Mucosa of gallbladder (tissue), 1 donor: Measurements from ENCODE around the gene SUN2. TPM values are rescaled to one million over a fixed set of nuclear protein-coding genes. Genes with fewer than 3 reads are reported as not detected.

Experiments
- DNase-seq: peaks from one replicate; pipeline ENCODE4 v3.0.0-alpha.2; 2020; ENCODE audit warnings: low spot score
- total RNA-seq: library from RNA; stranded (reverse); gene quantifications from one replicate; pipeline ENCODE4 v1.2.1, GENCODE V29; 2021
- donor health status: DM: no; HTN: no; CAD: no.

SUN2 gene
- total RNA-seq, 1 donor from 2014 or later, result 129 TPM

DNA sequence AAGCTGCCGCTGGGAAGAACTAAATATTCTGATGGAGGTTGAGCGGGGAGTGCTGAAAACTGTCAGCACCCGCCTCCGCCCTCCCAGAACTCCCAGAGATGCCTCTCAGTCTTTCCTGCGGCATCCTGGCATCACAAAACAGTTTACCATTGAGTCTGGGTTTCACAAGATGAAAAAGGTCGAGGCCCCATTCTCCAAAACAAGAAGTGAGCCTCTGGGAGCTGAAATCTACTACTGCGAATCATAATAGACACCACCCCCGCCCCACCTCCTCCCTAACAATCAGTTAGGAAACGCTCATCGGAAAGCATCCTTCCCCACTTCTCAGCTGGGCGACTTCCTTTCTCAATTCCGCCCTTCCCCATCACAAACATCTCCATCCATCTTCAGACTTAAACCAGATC lies 1.0 kb downstream of the SUN2 start:
- peak; percentile 32 for DNase-seq

DNA sequence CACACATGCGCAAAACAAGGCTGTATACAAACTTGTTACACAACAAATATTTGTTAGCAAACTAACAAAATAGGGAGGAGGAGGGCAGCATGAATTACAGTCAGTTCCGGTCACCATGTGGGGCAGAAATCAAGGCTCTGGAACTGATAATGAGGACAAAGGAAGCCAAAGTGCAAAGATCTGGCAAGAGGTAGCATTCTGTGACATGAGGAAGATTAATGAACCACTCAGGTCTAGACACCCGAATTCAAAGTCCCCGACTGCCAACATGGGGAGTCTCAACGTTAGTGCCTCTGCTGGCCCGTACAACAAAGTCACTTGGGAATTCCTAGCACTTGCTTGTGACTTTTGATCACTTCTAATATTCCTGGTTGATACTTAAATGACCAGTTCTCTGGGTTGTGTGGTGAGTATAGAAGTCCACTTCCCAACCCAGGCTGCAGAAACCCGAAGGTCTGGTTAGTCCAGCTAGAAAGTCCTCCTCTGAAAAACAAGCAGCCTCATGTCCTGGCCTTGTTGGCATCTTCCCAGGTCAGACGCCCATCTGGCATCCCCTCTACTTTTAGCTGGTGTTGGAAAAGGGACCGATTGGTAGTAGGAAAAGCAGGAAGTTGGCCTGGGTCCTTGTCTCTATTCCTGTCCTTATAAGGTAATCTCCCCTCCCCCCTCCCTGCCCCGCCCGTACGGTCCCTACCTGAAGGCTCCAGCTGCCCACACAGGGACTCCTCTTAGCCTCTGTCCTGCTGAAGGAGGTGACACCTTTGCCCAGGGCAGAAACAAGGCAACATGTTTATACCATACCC lies 1.6 kb downstream of the SUN2 start:
- peak; percentile 73 for DNase-seq

DNA sequence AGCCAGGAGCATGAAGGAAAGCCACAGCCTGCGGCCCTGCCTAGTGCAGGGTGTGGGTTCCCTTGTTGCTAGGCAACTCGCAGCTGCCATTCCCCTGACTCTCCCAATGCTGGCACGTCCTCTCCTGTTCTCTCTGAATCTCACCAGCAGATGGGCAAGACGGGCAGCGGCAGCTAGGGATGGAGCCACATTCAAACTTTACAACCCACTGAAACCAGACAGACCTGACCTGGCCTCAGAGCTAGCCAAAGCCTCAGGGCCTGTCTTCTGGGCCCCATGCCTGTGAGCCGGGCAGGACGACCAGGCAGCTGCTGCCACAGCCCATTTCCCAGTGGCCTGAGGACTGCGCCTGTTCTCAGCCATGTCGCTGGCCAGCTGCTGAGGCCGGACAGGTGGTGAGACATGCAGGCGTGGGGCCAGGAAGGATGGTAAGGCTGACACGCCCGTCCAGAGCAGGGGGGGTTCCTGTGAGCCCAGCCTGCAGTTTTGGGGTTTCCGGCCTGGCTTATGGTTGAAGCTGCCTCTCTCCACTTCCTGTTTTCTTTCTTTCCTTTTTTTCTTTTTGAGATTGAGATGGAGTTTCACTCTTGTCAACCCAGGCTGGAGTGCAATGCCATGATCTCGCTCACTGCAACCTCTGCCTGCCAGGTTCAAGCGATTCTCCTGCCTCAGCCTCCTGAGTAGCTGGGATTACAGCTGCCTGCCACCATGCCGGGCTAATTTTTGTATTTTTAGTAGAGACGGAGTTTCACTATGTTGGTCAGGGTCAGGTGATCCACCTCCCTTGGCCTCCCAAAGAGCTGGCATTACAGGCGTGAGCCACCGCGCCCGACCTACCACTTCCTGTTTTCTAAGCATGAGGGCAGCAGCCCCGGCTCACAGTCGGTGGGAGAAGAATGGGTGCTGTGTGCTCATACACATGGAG lies 4.1 kb downstream of the SUN2 start:
- peak; percentile 40 for DNase-seq

DNA sequence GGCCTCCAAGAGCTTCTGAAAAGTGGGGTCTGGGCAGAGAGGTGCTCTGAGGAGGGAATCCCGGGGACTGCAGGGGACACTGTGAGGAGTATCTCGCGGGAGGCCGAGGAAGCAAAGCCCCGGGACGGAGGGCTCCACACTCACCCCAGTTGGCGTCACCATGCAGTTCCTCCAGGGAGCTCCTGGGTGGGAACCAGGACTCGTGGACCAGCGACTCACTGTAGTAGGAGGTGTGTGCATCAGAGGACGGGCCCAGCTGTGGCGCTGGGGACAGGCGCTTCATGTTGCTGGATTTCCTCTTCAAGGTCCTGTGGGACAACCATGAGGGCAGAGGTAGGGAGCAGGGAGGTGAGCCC lies 4.8 kb downstream of the SUN2 start:
- DNase-seq, result no peak

- no peak for DNase-seq
Measured at GRCh38 chr22:38750638-38751037, 5.2 kb downstream of the SUN2 start.

GRCh38 chr22:38750104-38750503 lies 5.7 kb downstream of the SUN2 start:
- DNase-seq, result no peak

DNA sequence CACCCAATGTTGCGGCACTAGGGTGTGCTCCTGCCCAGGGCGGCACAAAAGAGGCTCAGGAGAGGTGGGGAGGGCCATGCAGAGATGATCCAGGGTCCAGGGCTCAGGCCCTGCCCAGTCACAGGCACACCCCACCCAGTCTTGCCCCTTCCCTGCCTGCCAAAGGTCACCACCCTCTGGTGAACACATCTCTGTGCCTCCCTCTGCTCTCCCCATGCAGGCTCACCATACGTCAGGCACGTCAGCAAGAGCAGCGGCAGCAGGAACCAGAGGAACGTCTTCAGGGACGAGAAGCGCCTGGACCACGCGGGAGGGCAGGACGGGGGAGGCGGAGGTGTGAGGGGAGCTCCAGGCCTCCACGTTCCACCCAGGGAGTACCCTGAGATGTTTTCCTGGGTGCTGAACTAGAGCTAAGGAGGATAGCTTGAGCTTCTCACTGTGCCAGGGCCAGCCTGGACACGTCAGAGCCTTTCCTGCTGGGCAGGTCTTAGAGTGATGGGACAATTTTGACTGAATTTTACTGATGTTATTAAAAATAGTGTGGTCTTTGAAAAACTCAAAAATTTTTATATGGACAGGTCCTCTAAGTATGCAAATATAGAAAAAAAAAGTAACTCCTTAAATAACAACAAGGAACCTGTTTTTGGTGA lies 7.2 kb downstream of the SUN2 start:
- no peak for DNase-seq

- no peak for DNase-seq
Measured at GRCh38 chr22:38745676-38746460, 9.9 kb downstream of the SUN2 start.

DNA sequence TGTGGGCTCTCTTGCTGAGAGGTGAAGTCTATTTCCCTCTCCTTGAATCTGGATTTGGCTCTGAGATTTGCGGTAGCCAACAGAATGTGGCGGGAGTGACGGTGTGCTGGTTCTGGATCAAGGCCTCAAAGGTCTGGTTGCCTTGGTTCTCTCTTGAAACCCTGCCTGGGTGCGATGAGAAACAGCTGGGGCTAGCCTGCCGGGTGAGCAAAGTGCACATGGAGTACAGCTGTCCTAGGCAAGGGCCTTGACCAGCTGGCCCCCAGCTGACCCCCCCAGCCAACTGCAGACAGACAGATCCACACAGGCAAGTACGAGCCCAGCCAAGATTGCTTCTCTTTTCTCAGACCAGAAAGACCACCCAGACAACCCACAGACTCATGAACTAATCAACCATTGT lies 10.8 kb downstream of the SUN2 start:
- DNase-seq, result no peak

GRCh38 chr22:38742176-38742942 lies 13.4 kb downstream of the SUN2 start:
- DNase-seq, result no peak

DNA sequence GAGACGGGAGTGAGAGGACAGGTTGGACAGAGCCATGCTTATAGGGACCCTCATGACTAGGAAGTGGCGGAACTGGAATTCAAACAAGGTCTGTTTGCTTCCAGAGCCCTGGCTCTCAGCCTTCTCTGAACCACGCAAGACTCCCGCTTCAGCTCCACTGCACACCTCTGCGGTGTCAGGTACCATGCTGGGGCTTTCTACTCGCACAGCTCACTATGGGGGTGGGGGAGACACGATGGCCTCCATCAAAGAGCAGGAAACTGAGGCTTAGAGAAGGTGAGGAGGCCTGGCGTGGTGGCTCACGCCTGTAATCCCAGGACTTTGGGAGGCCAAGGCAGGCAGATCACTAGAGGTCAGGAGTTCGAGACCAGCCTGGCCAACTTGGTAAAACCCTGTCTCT lies 14.2 kb downstream of the SUN2 start:
- DNase-seq, result no peak

- no peak for DNase-seq
Measured at GRCh38 chr22:38741166-38741565, 14.6 kb downstream of the SUN2 start.

DNA sequence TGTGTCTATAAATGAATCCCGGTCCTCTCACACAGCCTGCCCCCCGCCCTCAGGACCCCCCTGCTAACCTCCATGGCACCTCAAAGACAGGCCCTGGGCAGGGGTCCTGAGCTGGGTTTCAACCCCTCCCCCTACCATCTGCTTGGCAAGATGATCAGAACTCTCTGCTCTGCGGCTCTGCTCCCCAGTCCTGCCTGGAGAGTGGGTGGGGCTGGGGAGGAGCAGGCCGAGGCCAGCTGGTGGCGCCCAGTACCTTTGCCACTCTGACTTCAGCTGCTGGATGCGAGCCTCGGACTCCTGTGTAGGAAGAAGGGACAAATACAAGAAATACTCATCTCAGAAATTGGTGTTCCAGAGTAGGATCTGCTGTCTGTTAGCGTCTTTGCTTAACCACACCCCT lies 15.0 kb downstream of the SUN2 start:
- no peak for DNase-seq

DNA sequence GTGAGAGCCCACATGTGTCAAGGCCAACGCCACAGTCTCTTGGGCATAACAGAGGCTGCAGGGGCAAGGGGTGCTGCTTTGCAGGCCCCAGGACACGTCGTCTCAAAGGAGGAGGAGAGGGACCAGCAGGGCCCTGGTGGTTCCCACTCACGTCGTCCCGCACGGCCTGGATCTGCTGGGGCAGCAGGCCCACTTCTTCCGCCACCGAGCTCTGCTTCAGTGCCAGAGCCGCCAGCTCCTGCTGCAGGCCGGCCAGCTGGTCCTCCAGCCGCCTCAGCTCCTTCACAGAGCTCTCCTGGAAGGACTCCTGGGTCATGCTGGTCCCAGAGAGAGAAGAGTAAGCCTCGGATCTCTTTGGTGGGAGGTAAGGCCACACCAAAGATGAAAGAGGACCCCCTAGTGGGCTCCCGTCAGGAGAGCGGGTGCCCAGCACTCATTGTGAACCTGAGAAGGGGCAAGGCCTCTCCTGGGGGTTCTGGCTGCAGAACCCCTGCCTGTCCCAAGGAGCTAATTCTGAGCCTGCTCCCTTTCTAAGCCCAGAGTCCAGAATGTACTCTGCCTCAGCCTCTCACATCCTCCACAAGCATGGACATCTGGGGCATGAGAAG lies 15.6 kb downstream of the SUN2 start:
- DNase-seq, result no peak

GRCh38 chr22:38739300-38740055 lies 16.3 kb downstream of the SUN2 start:
- DNase-seq, result no peak

GRCh38 chr22:38738475-38739070 lies 17.2 kb downstream of the SUN2 start:
- no peak for DNase-seq

GRCh38 chr22:38737302-38738060 lies 18.3 kb downstream of the SUN2 start:
- DNase-seq, result no peak

DNA sequence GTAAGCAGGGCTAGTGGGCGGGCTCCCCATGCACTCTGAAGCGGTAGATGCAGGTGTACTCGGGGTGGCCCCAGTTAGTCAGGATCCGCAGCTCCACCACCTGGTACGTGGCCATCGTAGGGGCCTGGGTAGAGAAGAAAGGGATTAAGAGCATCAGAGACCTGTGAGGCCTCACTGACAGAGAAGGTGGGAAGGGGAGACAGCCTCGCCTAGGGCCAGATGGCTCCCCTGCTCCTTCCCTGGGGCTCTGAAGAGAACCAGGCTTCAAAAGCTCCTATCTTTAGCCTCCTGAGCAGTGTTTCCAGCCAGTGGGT lies 19.6 kb downstream of the SUN2 start:
- no peak for DNase-seq
